ENCODE results near the gene GRM1. TPM values are rescaled to one million over a fixed set of nuclear protein-coding genes. Genes with fewer than 3 reads are reported as not detected.
A peak's percentile ranks its signal among the peaks of the same experiment; 100 is the strongest.

GRM1 gene
- total RNA-seq, 1 donor from 2014 or later: 0.79 TPM

GRCh38 chr6:146219101-146219500 lies 190.2 kb downstream of the GRM1 start:
- DNase-seq (ENCODE audit: low spot score): peak; percentile 7
- Histone ChIP-seq H4K20me1 (ENCODE audit: low read depth) (no peaks in the 10 kb centered on the region), H3K79me2 (ENCODE audit: low read depth) (no peaks in the 10 kb centered on the region), H2AFZ (replicated peaks) (no peak overlapping the region), H3F3A (ENCODE audit: low read depth) (no peaks in the 10 kb centered on the region), H3K27ac (no peak overlapping the region), H3K9me3 (ENCODE audit: low read depth) (no peaks in the 10 kb centered on the region), H3K9ac (no peak overlapping the region), H3K36me3 (no peaks in the 10 kb centered on the region), H3K27me3 (no peaks in the 10 kb centered on the region), H3K4me2 (no peak overlapping the region), H3K4me3 (no peak overlapping the region), H3K4me1 (no peaks in the 10 kb centered on the region)
- peaks cover 3% of the 10 kb centered on the region for H3K9me3 Mint-ChIP-seq
- no peak for TF ChIP-seq CTCF (IDR thresholded peaks at IDR 0.05)
- TF ChIP-seq EZH2 (IDR thresholded peaks at IDR 0.05): no peak
- TF ChIP-seq EZH2phosphoT487 (IDR thresholded peaks at IDR 0.05): no peak
- no peaks in the 10 kb centered on the region for H3K36me3 Mint-ChIP-seq
- H3K27ac Mint-ChIP-seq: no peak overlapping the region
- peaks cover 2% of the 10 kb centered on the region for H3K4me1 Mint-ChIP-seq
- H3K27me3 Mint-ChIP-seq (ENCODE audit: insufficient read depth, low read depth): no peaks in the 10 kb centered on the region
- no peak overlapping the region for H3K4me3 Mint-ChIP-seq

- no peaks in the 10 kb centered on the region for H3K36me3 Mint-ChIP-seq
- Histone ChIP-seq H3K9me3 (ENCODE audit: low read depth) (no peaks in the 10 kb centered on the region), H3K36me3 (no peaks in the 10 kb centered on the region), H3K4me1 (no peaks in the 10 kb centered on the region), H2AFZ (replicated peaks) (no peak overlapping the region), H4K20me1 (ENCODE audit: low read depth) (no peaks in the 10 kb centered on the region), H3F3A (ENCODE audit: low read depth) (no peaks in the 10 kb centered on the region), H3K27me3 (no peaks in the 10 kb centered on the region), H3K79me2 (ENCODE audit: low read depth) (no peaks in the 10 kb centered on the region), H3K4me2 (no peak overlapping the region), H3K4me3 (no peak overlapping the region), H3K27ac (no peak overlapping the region), H3K9ac (no peak overlapping the region)
- H3K27me3 Mint-ChIP-seq (ENCODE audit: insufficient read depth, low read depth): no peaks in the 10 kb centered on the region
- TF ChIP-seq EZH2 (IDR thresholded peaks at IDR 0.05) (no peak), EZH2phosphoT487 (IDR thresholded peaks at IDR 0.05) (no peak), CTCF (IDR thresholded peaks at IDR 0.05) (no peak)
- DNase-seq (ENCODE audit: low spot score): no peak
- no peak overlapping the region for H3K27ac Mint-ChIP-seq
- H3K4me3 Mint-ChIP-seq: no peak overlapping the region
- H3K9me3 Mint-ChIP-seq: peaks cover 3% of the 10 kb centered on the region
- H3K4me1 Mint-ChIP-seq: peaks cover 9% of the 10 kb centered on the region
Measured at GRCh38 chr6:146224449-146224848, 195.6 kb downstream of the GRM1 start.

- Histone ChIP-seq H3K27ac (no peak overlapping the region), H3K4me3 (no peak overlapping the region), H3K4me1 (no peaks in the 10 kb centered on the region), H4K20me1 (ENCODE audit: low read depth) (no peaks in the 10 kb centered on the region), H3K79me2 (ENCODE audit: low read depth) (no peaks in the 10 kb centered on the region), H3F3A (ENCODE audit: low read depth) (no peaks in the 10 kb centered on the region), H3K36me3 (no peaks in the 10 kb centered on the region), H3K9ac (no peak overlapping the region), H3K9me3 (ENCODE audit: low read depth) (no peaks in the 10 kb centered on the region), H2AFZ (replicated peaks) (no peak overlapping the region), H3K27me3 (no peaks in the 10 kb centered on the region), H3K4me2 (no peak overlapping the region)
- Mint-ChIP-seq H3K27ac (no peak overlapping the region), H3K9me3 (peaks cover 3% of the 10 kb centered on the region), H3K36me3 (no peaks in the 10 kb centered on the region), H3K27me3 (ENCODE audit: insufficient read depth, low read depth) (no peaks in the 10 kb centered on the region), H3K4me3 (no peak overlapping the region), H3K4me1 (peaks cover 9% of the 10 kb centered on the region)
- no peak for TF ChIP-seq EZH2 (IDR thresholded peaks at IDR 0.05)
- TF ChIP-seq CTCF (IDR thresholded peaks at IDR 0.05): no peak
- TF ChIP-seq EZH2phosphoT487 (IDR thresholded peaks at IDR 0.05): no peak
- DNase-seq (ENCODE audit: low spot score): no peak
Measured at GRCh38 chr6:146224988-146225387, 196.1 kb downstream of the GRM1 start.

Data from neural progenitor cell (in vitro differentiated cells).